ENCODE data around the gene LUZP2.

DNA sequence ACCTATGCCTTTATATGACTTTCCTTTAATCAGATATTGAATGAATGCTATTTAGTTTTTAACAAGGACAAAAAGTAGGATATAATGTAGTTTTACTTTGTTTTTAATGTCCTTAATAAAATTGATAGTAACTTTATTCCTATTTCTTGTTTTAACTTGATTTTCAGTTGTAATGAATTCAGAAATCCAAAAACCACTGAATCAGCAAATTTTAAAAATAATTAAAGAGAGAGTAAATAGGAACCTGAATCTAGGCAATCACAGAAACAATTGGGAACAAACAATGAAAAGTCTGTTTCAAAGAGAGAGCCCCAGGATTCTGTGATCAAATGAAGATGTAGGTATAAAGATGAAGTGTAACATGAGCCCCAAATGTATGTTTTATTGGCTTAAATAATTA, 556.0 kb downstream of the LUZP2 start:
- TF ChIP-seq, protein P1, sequence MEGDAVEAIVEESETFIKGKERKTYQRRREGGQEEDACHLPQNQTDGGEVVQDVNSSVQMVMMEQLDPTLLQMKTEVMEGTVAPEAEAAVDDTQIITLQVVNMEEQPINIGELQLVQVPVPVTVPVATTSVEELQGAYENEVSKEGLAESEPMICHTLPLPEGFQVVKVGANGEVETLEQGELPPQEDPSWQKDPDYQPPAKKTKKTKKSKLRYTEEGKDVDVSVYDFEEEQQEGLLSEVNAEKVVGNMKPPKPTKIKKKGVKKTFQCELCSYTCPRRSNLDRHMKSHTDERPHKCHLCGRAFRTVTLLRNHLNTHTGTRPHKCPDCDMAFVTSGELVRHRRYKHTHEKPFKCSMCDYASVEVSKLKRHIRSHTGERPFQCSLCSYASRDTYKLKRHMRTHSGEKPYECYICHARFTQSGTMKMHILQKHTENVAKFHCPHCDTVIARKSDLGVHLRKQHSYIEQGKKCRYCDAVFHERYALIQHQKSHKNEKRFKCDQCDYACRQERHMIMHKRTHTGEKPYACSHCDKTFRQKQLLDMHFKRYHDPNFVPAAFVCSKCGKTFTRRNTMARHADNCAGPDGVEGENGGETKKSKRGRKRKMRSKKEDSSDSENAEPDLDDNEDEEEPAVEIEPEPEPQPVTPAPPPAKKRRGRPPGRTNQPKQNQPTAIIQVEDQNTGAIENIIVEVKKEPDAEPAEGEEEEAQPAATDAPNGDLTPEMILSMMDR (conservative IDR thresholded peaks at IDR 0.05; ENCODE audit: low read depth, low read length), result no peak
- no peak for TF ChIP-seq EZH2phosphoT487 (IDR thresholded peaks at IDR 0.05; ENCODE audit: borderline replicate concordance, low read length)

Measured in PC-3 (cell line).